ENCODE measurements around the gene OR51F1. TPM values are rescaled to one million over a fixed set of nuclear protein-coding genes. Genes with fewer than 3 reads are reported as not detected.

OR51F1 gene
- total RNA-seq, 2 donors from 2014 or later: not detected

DNA sequence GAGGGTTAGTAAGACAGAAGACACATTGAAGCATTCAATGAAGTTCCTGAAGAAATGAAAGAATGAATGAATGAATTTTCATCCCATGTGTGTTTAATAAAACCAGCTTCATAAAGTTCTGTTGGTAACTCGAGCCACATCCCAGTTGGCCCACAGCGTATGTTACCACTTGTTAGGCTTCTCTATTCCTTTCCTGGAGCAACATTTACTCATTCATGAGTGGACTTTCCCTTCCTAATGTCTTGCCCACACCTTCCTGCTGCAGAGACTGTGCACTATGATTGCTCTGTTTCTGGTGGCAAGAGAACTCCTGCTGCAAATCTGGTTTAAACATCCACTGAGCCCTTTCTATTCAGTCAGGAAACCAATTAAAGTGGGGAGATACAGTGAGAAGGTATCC lies 27.5 kb upstream of the OR51F1 start:
- H3K36me3 ChIP-seq: no peaks in the 10 kb centered on the region
- H3K9ac ChIP-seq (ENCODE audit: low read depth in 2 of 2, low read length in 2 of 2): no peak overlapping the region
- H3K9me3 ChIP-seq: no peaks in the 10 kb centered on the region
- no peak for DNase-seq
- H3K27ac ChIP-seq: no peak overlapping the region
- no peaks in the 10 kb centered on the region for H3K27me3 ChIP-seq
- TF ChIP-seq CTCF (IDR thresholded peaks at IDR 0.05): no peak
- intact Hi-C loops (cut with DNase I): no loop called here
- H3K4me1 ChIP-seq: no peaks in the 10 kb centered on the region
- no peak overlapping the region for H3K4me3 ChIP-seq

- TF ChIP-seq CTCF (IDR thresholded peaks at IDR 0.05): no peak
- H3K9me3 ChIP-seq: no peaks in the 10 kb centered on the region
- no peaks in the 10 kb centered on the region for H3K4me1 ChIP-seq
- no peak overlapping the region for H3K4me3 ChIP-seq
- intact Hi-C loops (cut with DNase I): no loop called here
- no peaks in the 10 kb centered on the region for H3K36me3 ChIP-seq
- DNase-seq: no peak
- no peaks in the 10 kb centered on the region for H3K27me3 ChIP-seq
- H3K27ac ChIP-seq: no peak overlapping the region
- H3K9ac ChIP-seq (ENCODE audit: low read depth in 2 of 2, low read length in 2 of 2): no peak overlapping the region
Measured at GRCh38 chr11:4782454-4782853, 12.7 kb upstream of the OR51F1 start.

GRCh38 chr11:4768094-4768493 lies 1.6 kb downstream of the OR51F1 start:
- TF ChIP-seq CTCF (IDR thresholded peaks at IDR 0.05): no peak

DNA sequence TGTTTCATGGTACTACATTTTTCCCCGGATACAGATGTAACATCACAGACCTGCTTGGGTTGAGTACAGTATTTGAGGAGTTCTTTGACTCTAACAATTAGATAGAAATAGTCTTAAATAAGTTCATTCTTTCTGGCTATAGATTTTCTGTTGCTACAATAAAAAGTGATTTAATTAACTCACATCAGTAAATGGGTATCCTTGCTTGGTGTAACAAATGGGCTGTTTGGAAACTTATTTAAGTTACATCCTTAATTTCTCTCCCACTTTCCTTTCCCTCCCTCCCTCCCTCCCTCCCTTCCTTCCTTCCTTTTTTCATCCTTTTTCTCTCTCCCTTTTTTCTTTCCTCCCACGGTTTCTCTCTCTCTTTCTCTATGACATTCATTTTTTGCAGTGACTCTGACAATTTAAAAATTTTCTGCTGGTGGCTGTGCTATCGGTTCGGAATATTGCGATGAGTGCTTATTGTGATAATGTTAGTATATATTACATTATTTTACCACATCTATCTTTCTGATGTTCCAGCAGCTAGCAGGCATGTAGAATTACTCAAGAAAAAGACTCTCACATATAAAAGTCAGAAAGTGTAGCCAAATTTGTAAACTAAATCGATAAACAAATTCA lies 3.2 kb downstream of the OR51F1 start:
- Histone ChIP-seq H3K27me3 (no peaks in the 10 kb centered on the region), H3K9ac (ENCODE audit: low read depth in 2 of 2, low read length in 2 of 2) (no peak overlapping the region), H3K27ac (no peak overlapping the region), H3K4me3 (no peak overlapping the region), H3K4me1 (no peaks in the 10 kb centered on the region), H3K9me3 (no peaks in the 10 kb centered on the region), H3K36me3 (no peaks in the 10 kb centered on the region)
- intact Hi-C loops (cut with DNase I): no loop called here
- TF ChIP-seq CTCF (IDR thresholded peaks at IDR 0.05): no peak
- DNase-seq: no peak

More at GRCh38 chr11:4768094-4768493, 1.6 kb downstream of the OR51F1 start:
- no peaks in the 10 kb centered on the region for H3K9me3 ChIP-seq
- no peaks in the 10 kb centered on the region for H3K4me1 ChIP-seq
- DNase-seq: no peak
- H3K9ac ChIP-seq (ENCODE audit: low read depth in 2 of 2, low read length in 2 of 2): no peak overlapping the region
- H3K27me3 ChIP-seq: no peaks in the 10 kb centered on the region
- no peak overlapping the region for H3K27ac ChIP-seq
- no peak overlapping the region for H3K4me3 ChIP-seq
- H3K36me3 ChIP-seq: no peaks in the 10 kb centered on the region
- intact Hi-C loops (cut with DNase I): no loop called here

- no peak for DNase-seq
- no peaks in the 10 kb centered on the region for H3K4me1 ChIP-seq
- no peaks in the 10 kb centered on the region for H3K9me3 ChIP-seq
- H3K27ac ChIP-seq: no peak overlapping the region
- intact Hi-C loops (cut with DNase I): no loop called here
- no peak overlapping the region for H3K9ac ChIP-seq (ENCODE audit: low read depth in 2 of 2, low read length in 2 of 2)
- H3K4me3 ChIP-seq: no peak overlapping the region
- H3K27me3 ChIP-seq: no peaks in the 10 kb centered on the region
- H3K36me3 ChIP-seq: no peaks in the 10 kb centered on the region
- TF ChIP-seq CTCF (IDR thresholded peaks at IDR 0.05): no peak
Measured at GRCh38 chr11:4763096-4763495, 6.6 kb downstream of the OR51F1 start.

Data from colonic mucosa (tissue), 4 donors.